Astrocyte of the hippocampus (primary cell): ENCODE data around the gene C1QTNF5.

Experiments used
- DNase-seq: peaks from one replicate; pipeline ENCODE4 v3.0.0; 2011; ENCODE audit warnings: low read depth, low spot score

The C1QTNF5 gene

DNA sequence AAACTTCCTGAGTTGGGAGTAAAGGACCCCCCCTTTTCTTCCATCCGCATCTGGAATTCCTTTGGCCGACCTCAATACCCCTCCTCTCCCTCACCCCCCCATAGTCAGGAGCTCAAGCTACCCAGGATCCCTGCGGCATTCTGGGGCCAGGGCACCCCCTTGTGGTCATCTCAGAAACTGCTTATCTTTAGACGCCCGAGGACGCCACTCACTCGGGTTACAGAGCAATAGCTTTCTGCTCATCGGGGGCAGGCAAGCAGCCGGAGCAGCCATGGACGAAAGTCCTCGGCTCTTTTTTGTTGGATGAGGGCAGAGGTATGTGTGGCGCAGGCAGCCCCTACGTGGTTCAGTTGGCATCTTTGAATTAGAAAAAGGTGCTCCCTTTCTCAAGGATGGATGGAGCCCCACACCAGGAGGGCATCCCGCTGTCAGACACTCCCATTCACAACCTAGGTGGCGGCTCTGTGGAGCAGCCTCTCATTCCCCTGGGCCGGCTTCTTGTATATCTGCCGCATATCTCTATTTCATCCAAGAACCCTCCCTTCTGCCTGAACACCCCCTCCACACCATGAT lies 2.3 kb downstream of the C1QTNF5 start:
- DNase-seq = peak; percentile 94

DNA sequence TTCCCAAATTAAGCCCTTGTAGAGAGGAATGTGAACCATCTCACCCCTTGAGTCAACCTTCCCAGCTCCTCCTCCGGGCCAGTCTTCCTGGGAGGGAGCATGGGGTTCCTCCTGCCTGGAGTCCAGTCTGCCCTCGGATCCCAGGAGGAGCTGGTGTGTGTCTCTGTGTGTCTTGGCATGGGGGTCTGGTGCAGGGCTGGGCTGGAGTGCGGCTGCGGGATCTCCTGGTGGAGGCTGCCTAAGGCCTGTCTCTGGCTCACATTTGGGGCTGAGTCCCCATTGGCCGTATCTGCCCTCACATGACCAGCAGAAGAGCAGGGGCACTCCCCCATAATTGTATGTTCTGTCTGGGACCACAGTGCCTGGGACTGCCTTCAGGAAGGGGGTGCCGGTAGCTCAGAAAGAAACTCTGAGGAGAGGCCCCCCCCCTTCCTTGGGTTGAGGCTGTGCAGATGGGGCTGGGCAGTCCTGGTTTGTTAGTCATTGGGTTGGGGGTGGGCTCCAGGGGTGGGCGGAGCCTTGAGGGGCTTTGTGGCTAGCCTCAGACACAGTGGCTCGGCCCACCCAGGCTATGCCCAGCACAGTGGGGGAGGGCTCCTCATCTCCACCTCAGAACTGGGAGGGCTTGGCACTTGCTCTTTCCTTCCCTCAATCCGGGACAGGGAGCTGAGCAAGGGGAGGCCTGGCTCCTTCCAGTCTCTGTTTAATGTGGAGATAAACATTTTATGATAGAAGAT lies 2.9 kb downstream of the C1QTNF5 start:
- peak; percentile 92 for DNase-seq

- no peak for DNase-seq
Observed at GRCh38 chr11:119336744-119337469, 3.8 kb downstream of the C1QTNF5 start.

DNA sequence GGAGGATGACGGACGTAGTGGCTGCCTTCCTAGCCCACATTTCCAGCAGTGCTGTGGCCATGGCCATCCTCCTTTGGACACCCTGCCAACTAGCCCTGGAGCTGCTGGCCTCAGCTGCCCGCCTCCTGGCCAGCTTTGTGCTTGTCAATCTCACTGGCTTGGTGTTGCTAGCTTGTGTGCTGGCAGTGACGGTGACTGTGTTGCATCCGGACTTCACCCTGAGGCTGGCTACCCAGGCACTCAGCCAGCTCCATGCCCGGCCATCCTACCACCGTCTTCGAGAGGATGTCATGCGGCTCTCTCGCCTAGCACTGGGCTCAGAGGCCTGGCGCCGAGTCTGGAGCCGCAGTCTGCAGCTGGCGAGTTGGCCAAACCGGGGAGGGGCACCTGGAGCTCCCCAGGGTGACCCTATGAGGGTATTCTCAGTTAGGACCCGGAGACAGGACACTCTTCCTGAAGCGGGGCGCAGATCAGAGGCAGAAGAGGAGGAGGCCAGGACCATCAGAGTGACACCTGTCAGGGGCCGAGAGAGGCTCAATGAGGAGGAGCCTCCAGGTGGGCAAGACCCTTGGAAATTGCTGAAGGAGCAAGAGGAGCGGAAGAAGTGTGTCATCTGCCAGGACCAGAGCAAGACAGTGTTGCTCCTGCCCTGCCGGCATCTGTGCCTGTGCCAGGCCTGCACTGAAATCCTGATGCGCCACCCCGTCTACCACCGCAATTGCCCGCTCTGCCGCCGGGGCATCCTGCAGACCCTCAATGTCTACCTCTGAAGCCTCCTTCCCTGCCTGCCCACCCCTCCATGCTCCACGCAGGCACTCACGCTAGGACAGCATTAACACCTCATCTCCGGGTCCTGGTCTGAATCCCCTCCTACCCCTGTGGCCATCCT lies 4.8 kb downstream of the C1QTNF5 start:
- no peak for DNase-seq

DNA sequence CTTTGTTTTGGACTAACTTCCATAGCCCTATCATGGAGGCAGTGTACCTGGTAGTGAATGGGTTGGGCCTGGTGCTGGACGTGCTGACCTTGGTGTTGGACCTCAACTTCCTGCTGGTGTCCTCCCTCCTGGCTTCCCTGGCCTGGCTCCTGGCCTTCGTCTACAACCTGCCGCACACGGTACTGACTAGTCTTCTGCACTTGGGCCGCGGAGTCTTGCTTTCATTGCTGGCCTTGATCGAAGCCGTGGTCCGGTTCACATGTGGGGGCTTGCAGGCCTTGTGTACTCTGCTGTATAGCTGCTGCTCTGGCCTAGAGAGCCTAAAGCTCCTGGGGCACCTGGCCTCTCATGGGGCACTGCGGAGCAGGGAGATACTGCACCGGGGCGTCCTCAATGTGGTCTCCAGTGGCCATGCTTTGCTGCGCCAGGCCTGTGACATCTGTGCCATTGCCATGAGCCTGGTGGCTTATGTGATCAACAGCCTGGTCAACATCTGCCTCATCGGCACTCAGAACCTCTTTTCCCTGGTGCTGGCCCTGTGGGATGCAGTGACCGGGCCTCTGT lies 5.5 kb downstream of the C1QTNF5 start:
- no peak for DNase-seq

DNA sequence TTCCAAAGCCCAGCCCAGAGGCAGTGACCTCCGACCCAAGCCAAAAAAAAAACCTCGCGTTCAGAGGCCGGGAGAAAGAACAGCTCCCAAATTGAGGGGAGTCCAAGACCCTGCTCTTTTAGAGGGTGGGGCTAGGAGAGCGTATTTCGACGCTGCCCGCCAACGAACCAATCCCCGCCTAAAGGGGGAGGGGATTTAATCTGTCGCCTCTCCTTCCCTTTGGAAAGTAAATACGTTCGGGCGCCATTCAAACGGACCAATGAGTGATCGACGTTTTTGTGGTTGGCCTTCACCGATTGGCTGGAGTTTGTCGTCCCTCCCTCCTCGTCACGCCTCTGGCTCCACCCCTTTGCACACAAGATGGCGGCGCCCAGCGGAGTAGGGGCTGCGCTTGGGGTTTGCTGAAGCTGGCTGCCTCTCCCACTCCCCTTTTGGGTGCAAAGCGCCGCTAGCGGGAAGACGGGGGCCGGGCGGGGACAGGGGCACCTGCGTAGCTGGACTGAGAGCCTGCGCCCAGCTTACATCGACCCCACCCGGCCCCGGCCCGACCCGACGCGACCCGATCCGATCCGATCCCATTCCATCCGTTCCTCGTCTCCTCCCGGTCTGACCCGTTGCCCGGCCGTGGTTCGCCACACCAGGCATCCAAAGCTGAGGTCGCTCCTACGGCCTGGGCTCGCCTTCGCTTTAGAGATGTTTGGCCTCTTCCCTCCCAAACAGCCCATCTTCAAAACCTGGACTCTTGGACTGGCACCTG lies 6.3 kb downstream of the C1QTNF5 start, which contains the start of gene RNF26:
RNF26 (plus strand) TSS at position 354 of the 757 bp plus-strand sequence. CDS start 596 bp downstream, outside the sequence.
- DNase-seq = peak; percentile 98

DNA sequence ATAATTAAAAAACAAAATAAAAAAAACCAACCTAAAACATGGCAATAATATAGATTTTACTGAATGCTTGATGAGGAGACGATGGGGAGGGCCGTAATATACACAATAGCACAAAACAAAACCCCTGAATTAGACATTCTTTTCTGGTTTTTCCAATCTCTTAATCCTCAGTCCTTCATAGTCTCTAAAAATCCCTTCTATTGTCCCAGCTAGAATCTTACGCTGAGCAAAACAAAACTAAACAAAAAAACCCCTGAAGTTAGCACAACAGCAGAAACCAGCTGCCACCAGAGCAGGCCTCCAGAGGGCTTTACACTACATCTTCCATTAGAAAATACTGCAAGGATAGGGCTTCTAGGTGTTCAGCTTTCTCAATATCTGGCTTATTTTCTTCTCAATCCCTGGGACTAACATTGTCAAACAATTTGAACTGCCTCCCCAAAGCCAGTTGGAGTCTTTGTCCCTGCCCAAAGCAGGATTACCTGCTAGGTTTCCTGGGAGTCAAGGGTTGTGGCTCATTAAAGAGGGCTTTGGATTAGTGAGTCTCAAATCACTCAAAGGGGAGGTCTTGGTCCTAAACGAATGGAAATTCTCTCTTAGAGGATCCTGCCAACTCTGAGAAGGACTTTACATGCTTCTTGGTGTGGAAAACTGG lies 8.4 kb downstream of the C1QTNF5 start:
- no peak for DNase-seq

- no peak for DNase-seq
Observed at GRCh38 chr11:119330237-119330636, 10.4 kb downstream of the C1QTNF5 start.

DNA sequence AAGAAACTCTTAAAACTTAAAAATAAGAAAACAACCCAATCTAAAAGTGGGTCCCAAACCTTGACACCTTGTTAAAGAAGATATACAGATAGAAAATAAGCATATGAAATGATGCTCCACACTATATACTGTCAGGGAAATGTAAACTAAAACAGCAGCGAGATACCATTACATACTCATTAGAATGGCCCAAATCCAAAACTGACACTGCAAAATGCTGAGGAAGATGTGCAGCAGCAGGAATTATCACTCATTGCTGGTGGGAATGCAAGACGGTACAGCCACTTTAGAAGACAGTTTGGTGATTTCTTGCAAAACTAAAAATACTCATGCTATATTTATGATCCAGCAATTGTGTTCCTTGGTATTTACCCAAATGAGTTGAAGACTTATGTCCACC lies 11.4 kb downstream of the C1QTNF5 start:
- DNase-seq = no peak

GRCh38 chr11:119324189-119324588 lies 16.5 kb downstream of the C1QTNF5 start:
- no peak for DNase-seq

- peak; percentile 85 for DNase-seq
Observed at GRCh38 chr11:119323532-119324033, 17.1 kb downstream of the C1QTNF5 start.

DNA sequence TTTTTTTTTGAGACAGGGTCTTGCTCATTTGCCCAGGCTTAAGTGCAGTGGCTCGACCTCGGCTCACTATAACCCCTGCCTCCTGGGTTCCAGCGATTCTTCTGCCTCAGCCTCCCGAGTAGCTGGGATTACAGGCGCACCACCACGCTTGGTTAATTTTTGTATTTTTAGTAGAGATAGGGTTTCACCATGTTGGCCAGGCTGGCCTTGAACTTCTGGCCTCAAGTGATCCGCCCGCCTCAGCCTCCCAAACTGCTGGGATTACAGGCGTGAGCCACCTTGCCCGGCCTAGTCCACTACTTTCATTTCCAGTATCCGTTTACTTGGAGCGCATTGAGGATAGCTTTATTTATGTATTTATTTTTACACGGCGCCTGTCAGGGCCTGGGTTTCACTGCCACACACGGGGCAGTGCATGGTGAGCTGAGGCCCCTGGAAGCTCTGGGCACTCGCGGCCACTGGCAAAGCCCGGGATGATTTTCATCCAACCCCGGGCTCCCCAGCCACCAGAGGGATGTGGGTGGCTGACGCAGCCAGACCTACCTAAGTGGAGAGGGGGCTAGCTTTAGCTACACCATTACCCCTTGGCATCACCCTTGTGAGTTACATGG lies 17.7 kb downstream of the C1QTNF5 start:
- no peak for DNase-seq

GRCh38 chr11:119322360-119322739 lies 18.3 kb downstream of the C1QTNF5 start:
- DNase-seq = no peak

DNA sequence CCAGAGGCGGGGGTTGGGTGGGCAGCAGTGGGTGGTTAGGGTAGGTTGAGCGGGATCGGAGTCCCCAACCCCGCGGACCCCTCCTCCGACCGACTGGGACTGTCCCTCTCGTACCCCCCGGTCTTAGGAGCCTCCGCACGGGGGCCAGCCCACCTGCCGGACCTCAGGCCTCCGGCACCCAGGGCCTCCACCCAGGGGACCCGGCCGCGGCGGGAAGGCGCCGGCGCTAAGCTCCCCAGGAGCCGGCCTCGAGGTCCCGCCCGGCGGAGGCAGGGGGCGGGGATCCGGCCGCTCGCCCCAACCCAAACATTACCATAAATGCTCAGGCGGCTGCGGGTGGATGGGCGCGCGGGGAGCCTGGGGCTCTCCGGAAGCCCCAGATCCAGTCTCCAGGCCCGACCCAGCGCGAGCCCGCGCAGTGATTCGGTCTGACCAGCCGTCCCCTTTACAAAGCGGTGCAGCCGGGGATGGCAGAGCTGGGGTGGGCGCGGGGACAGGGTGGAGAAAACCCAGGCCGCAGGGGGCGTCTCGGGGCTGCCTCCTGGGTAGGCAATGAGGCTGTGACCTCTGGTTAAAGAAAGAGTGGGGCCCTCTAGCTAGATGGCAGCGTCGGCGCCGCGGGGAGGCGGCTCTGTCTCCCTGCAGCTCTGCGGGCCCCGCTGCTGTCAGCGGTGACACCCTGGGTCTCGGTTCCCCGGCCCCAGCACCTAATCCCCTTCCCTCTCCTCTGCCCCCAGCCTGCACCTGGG lies 19.7 kb downstream of the C1QTNF5 start:
- DNase-seq = peak; percentile 85

GRCh38 chr11:119320240-119320775 lies 20.4 kb downstream of the C1QTNF5 start:
- no peak for DNase-seq

DNA sequence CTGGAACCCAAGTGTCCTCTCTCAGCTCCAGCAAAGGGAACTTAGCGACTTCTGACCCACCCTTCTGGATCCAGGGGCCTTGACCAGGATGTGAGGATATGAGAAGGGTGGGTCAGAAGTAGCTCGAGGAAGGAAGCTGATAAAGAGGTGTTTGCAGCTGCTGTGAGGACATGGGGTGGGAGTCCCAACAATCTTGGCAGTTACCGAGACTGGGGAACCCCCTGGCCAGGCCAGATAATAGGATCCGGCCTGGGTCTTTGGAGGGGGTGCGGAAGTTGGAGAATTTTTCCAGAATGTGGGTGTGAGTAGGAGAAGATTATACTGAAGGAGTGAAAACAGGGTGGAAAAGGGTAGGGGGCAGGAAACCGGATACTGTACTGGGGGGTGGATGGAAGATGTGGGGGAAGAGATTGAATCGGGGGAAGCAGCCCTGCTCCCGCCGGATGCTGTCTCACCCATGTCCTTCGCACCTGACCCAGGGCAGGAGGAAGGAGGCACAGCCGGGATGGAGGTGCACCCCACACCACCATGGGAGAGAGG lies 20.9 kb downstream of the C1QTNF5 start:
- DNase-seq = no peak

- DNase-seq = no peak
Observed at GRCh38 chr11:119319136-119319699, 21.5 kb downstream of the C1QTNF5 start.
